Panc1 (cell line): Measurements from ENCODE around the gene ACSS3.

Experiments used
- POLR2AphosphoS5 ChIP-seq: IDR thresholded peaks from 2 replicates; pipeline ENCODE4 v1.6.1; 2012; ENCODE audit warnings: mild to moderate bottlenecking, low read depth, low read length, moderate library complexity
- TF ChIP-seq, protein P1 (sequence below): fragments of 450-650 bp; IDR thresholded peaks from 2 replicates; pipeline ENCODE4 v1.5.1; 2017; ENCODE audit warnings: mild to moderate bottlenecking
- TF ChIP-seq, protein P2 (sequence below), 2 experiments: IDR thresholded peaks; 2 replicates each; pipeline ENCODE4 v1.6.1; 2011 to 2012; ENCODE audit warnings: low read depth in 2 of 2, control low read depth in 1 of 2, low read length in 1 of 2, mild to moderate bottlenecking in 1 of 2, moderate library complexity in 1 of 2; ENCODE audit not compliant: insufficient read depth in 1 of 2

DNA sequence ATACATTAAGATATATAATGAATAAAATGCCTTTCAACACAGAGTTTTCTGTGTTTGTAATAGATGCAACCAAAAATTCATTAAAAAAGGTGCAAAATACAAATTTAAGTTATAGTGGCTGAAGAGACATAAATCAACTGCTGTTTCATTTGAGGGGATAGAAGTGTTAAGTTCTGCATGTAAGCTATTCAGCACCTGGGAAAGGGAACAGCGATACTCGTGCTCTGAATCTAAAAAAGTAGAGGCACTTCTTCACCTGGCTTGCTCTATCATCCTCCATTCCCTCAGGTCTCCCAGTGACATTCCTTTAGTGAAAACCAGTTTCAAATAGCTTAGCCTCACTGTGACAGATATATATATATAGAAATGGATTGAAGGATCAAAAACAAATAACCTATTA is 222.6 kb downstream of the ACSS3 start:
- TF ChIP-seq POLR2AphosphoS5 = no peak
- TF ChIP-seq, protein P1, sequence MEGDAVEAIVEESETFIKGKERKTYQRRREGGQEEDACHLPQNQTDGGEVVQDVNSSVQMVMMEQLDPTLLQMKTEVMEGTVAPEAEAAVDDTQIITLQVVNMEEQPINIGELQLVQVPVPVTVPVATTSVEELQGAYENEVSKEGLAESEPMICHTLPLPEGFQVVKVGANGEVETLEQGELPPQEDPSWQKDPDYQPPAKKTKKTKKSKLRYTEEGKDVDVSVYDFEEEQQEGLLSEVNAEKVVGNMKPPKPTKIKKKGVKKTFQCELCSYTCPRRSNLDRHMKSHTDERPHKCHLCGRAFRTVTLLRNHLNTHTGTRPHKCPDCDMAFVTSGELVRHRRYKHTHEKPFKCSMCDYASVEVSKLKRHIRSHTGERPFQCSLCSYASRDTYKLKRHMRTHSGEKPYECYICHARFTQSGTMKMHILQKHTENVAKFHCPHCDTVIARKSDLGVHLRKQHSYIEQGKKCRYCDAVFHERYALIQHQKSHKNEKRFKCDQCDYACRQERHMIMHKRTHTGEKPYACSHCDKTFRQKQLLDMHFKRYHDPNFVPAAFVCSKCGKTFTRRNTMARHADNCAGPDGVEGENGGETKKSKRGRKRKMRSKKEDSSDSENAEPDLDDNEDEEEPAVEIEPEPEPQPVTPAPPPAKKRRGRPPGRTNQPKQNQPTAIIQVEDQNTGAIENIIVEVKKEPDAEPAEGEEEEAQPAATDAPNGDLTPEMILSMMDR = no peak
- TF ChIP-seq, protein P2, sequence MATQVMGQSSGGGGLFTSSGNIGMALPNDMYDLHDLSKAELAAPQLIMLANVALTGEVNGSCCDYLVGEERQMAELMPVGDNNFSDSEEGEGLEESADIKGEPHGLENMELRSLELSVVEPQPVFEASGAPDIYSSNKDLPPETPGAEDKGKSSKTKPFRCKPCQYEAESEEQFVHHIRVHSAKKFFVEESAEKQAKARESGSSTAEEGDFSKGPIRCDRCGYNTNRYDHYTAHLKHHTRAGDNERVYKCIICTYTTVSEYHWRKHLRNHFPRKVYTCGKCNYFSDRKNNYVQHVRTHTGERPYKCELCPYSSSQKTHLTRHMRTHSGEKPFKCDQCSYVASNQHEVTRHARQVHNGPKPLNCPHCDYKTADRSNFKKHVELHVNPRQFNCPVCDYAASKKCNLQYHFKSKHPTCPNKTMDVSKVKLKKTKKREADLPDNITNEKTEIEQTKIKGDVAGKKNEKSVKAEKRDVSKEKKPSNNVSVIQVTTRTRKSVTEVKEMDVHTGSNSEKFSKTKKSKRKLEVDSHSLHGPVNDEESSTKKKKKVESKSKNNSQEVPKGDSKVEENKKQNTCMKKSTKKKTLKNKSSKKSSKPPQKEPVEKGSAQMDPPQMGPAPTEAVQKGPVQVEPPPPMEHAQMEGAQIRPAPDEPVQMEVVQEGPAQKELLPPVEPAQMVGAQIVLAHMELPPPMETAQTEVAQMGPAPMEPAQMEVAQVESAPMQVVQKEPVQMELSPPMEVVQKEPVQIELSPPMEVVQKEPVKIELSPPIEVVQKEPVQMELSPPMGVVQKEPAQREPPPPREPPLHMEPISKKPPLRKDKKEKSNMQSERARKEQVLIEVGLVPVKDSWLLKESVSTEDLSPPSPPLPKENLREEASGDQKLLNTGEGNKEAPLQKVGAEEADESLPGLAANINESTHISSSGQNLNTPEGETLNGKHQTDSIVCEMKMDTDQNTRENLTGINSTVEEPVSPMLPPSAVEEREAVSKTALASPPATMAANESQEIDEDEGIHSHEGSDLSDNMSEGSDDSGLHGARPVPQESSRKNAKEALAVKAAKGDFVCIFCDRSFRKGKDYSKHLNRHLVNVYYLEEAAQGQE (IDR thresholded peaks at IDR 0.05; ENCODE audit: insufficient read depth in 1 of 2, low read depth in 2 of 2, low read length in 1 of 2) = 0 out of 4 replicates have a peak, but pooled peaks of 1 of the 2 experiments have one; percentile 17
